Breast epithelium (tissue), 3 donors: ENCODE results near the gene MATN3.

Source experiments
- POLR2A ChIP-seq: fragments of 450-650 bp; IDR thresholded peaks from one replicate; pipeline ENCODE4 v1.6.1; 2016; ENCODE audit warnings: antibody characterized with exemption, mild to moderate bottlenecking, moderate library complexity
- POLR2AphosphoS5 ChIP-seq, 3 donors: sonication (generic); formaldehyde crosslinking; IDR thresholded peaks; one replicate each; pipeline ENCODE4 v1.6.1; 2017; ENCODE audit warnings: antibody characterized with exemption in 3 of 3
- TF ChIP-seq, protein P1 (sequence below), 3 donors: fragments of 450-650 bp; IDR thresholded peaks; one replicate each; pipeline ENCODE4 v1.5.1; 2016 to 2017; ENCODE audit warnings: antibody characterized with exemption in 3 of 3, mild to moderate bottlenecking in 3 of 3, moderate library complexity in 3 of 3

DNA sequence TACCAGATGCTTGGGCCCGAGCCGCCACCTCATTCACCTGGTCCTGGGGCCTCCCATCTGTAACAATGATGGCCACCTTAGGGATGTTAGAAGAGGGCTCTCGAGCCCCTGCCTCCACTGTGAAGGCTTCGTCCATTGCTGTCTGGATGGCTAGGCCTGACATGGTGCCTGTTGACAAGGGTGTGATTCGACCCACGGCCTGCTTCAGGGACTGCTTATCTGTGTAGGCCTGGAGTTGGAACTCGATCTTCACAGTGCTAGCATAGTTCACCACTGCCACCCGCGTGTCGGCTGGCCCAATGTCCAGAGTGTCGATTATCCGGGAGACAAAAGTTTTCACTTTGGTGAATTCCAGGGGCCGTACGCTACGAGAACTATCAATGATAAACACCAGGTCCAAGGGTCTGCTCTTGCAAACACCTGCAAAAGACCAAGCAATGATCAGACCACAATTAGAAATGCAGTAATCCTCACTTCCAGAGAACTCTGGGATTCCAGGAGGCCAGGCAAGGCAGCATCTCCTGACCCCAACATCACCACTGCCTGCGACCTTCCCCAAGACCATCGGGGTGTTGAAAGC is 6.5 kb downstream of the MATN3 start:
- TF ChIP-seq, protein P1, sequence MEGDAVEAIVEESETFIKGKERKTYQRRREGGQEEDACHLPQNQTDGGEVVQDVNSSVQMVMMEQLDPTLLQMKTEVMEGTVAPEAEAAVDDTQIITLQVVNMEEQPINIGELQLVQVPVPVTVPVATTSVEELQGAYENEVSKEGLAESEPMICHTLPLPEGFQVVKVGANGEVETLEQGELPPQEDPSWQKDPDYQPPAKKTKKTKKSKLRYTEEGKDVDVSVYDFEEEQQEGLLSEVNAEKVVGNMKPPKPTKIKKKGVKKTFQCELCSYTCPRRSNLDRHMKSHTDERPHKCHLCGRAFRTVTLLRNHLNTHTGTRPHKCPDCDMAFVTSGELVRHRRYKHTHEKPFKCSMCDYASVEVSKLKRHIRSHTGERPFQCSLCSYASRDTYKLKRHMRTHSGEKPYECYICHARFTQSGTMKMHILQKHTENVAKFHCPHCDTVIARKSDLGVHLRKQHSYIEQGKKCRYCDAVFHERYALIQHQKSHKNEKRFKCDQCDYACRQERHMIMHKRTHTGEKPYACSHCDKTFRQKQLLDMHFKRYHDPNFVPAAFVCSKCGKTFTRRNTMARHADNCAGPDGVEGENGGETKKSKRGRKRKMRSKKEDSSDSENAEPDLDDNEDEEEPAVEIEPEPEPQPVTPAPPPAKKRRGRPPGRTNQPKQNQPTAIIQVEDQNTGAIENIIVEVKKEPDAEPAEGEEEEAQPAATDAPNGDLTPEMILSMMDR (IDR thresholded peaks at IDR 0.05): no peak
- TF ChIP-seq POLR2AphosphoS5 (IDR thresholded peaks at IDR 0.05) (no peak), POLR2A (no peak)
